ENCODE measurements around the gene CLEC14A.

DNA sequence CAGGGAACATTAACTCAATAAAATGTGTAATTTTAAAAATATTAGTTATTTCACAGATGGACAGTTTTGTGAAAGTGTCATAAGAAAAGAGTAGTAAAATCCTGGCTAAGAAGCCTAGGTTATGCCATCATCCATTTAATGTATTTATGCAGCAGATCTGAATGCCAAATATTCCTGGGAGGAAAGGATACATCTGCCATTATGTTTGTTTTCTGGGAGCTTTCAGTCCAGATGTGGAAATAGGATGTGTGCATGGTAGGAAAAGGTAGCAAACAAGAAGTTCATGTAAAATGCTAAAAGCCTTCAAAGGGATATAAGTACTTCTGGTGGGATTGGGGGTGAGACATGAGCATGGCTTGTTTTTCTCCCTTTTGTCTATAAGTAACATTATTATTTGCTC lies 27.0 kb upstream of the CLEC14A start:
- TF ChIP-seq, protein P1, sequence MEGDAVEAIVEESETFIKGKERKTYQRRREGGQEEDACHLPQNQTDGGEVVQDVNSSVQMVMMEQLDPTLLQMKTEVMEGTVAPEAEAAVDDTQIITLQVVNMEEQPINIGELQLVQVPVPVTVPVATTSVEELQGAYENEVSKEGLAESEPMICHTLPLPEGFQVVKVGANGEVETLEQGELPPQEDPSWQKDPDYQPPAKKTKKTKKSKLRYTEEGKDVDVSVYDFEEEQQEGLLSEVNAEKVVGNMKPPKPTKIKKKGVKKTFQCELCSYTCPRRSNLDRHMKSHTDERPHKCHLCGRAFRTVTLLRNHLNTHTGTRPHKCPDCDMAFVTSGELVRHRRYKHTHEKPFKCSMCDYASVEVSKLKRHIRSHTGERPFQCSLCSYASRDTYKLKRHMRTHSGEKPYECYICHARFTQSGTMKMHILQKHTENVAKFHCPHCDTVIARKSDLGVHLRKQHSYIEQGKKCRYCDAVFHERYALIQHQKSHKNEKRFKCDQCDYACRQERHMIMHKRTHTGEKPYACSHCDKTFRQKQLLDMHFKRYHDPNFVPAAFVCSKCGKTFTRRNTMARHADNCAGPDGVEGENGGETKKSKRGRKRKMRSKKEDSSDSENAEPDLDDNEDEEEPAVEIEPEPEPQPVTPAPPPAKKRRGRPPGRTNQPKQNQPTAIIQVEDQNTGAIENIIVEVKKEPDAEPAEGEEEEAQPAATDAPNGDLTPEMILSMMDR (IDR thresholded peaks at IDR 0.05) = no peak
- no peak for TF ChIP-seq POLR2A (IDR thresholded peaks at IDR 0.05)

All from heart left ventricle (tissue), 13 donors.